Adrenal gland (tissue), 19 donors: ENCODE data around the gene CPA2. TPM values are rescaled to one million over a fixed set of nuclear protein-coding genes. Genes with fewer than 3 reads are reported as not detected.

Experiments
- DNase-seq, 7 donors: peaks; one replicate each; pipeline ENCODE4 v3.0.0-alpha.2; 2019 to 2020
- H3K27ac ChIP-seq, 5 donors: fragments of 200-600 bp; sonication (generic) in 4 of 5; 1 replicate in 3 of 5; 2 replicates in 2 of 5; pipeline versions ENCODE4 v1.5.1 to v1.8.0; 2016 to 2020; ENCODE audit warnings: mild to moderate bottlenecking in 1 of 5
- H3K27me3 ChIP-seq: fragments of 200-600 bp; 2 replicates; pipeline ENCODE4 v1.8.0; 2021
- H3K36me3 ChIP-seq, 2 donors: fragments of 200-600 bp; replicated peaks in 1 of 2; 1 replicate in 1 of 2; 2 replicates in 1 of 2; pipeline versions ENCODE4 v1.5.1 to v1.8.0; 2018 to 2022
- H3K4me1 ChIP-seq, 2 donors: fragments of 200-600 bp; replicated peaks in 1 of 2; 1 replicate in 1 of 2; 2 replicates in 1 of 2; pipeline versions ENCODE4 v1.5.1 to v1.8.0; 2018 to 2021
- H3K4me3 ChIP-seq, 4 donors: fragments of 200-600 bp; sonication (generic) in 3 of 4; one replicate each; pipeline ENCODE4 v1.5.1; 2016 to 2018
- H3K9me3 ChIP-seq, 3 donors: fragments of 200-600 bp; sonication (generic) in 1 of 3; replicated peaks in 1 of 3; 1 replicate in 2 of 3; 2 replicates in 1 of 3; pipeline versions ENCODE4 v1.5.1 to v1.8.0; 2016 to 2021
- CTCF ChIP-seq, 6 experiments: fragments of 450-650 bp in 4 of 6; fragments of 200-600 bp in 2 of 6; sonication (generic) in 1 of 6; IDR thresholded peaks; 1 replicate in 5 of 6; 2 replicates in 1 of 6; pipeline versions ENCODE4 v1.5.1 to v1.8.0; 2016 to 2021; ENCODE audit warnings: antibody characterized with exemption in 6 of 6, mild to moderate bottlenecking in 2 of 6, moderate library complexity in 1 of 6
- POLR2A ChIP-seq, 2 donors: fragments of 450-650 bp; IDR thresholded peaks; one replicate each; pipeline ENCODE4 v1.6.1; 2017; ENCODE audit warnings: antibody characterized with exemption in 2 of 2, mild to moderate bottlenecking in 2 of 2, moderate library complexity in 1 of 2
- WGBS, 4 donors: extraction: QIAGEN DNeasy Blood & Tissue Kit in 2 of 4; methylation state at CpG; one replicate each; pipeline versions ENCODE4 v1.1.5 to v1.1.7; 2013 to 2017; 5-methylcytosine and 5-hydroxymethylcytosine counted together
- intact Hi-C, 2 donors: fragments of 100-400 bp; cut with DNase I; formaldehyde crosslinking; loops; one replicate each; pipeline versions ENCODE4 v1.14.1 to v1.15.0; 2022 to 2023
- long read RNA-seq, 10 donors: library from polyadenylated mRNA in 3 of 10; unstranded in 2 of 10; stranded (forward) in 1 of 10; transcript quantifications; one replicate each; pipeline ENCODE4 v2.0.0 and lab custom pipeline, GENCODE V29; 2021 to 2026
- polyA plus RNA-seq, 3 donors: library from polyadenylated mRNA; stranded (reverse); fragments of 200-250 nt in 2 of 3; fragments of 350-450 nt in 1 of 3; fragmentation: Illumina TruSeq in 1 of 3; extraction: RNeasy Lipid Tissue Mini Kit (QIAGEN cat#74804) in 1 of 3; gene quantifications; one replicate each; pipeline ENCODE4 v1.2.3, GENCODE V29; 2013 to 2014
- total RNA-seq, 9 donors: library from RNA; depleted of rRNA in 4 of 9; stranded (reverse); fragments of >200 nt in 4 of 9; fragments of 120-200 nt in 1 of 9; fragmentation: NEBNext Ultra II Directional in 1 of 9; extraction: Animal tissue kit (Norgen Biotek cat#: 25700) in 1 of 9; gene quantifications; one replicate each; pipeline versions ENCODE4 v1.1.0 to v1.2.4, GENCODE V29; 2013 to 2023
- donor health status: healthy with polysubstance abuse.
- donor health status: Bipolar disorder and iron deficiency.
- donor health status: DM: yes; HTN: yes; CAD: no.
- donor health status: DM: no; HTN: no; CAD: no.
- donor health status: DM: no; HTN: no; CAD: no.
- donor health status: DM: yes; HTN: yes; CAD: no.

The CPA2 gene
- total RNA-seq (1 to 10 TPM in 3 of 9 donors, under 1 TPM in 2, not detected in 4; 0.22 to 2.3 (median 1.1) TPM), polyA plus RNA-seq (under 1 TPM; 0.15 to 0.94 (median 0.56) TPM)
- long read RNA-seq, donor 1 = 0 reads
- long read RNA-seq, donor 2 = 0 reads
- long read RNA-seq, donor 3 = 0 reads
- long read RNA-seq, donor 4 = 0 reads
- long read RNA-seq, donor 5 = 0 reads
- long read RNA-seq, donor 6 = 0 reads
- long read RNA-seq, donor 7 = 0 reads
- long read RNA-seq, donor 8 = 0 reads
- long read RNA-seq, donor 9 = 0 reads
- long read RNA-seq, donor 10 = 0 reads

- TF ChIP-seq CTCF (IDR thresholded peaks at IDR 0.05) (no peak), POLR2A (IDR thresholded peaks at IDR 0.05) (no peak)
These were observed at the start of gene CPA2 for GRCh38 chr7:130266258-130266960. Gene CPA2, plus strand, starts transcription at chr7:130266863. Its CDS starts 19 bp downstream, at chr7:130266882.

GRCh38 chr7:130218806-130219620 lies 47.6 kb upstream of the CPA2 start:
- 81 to 95% (median 88%) methylated on average over 5 of the region's 5 CpGs for WGBS, 4 donors
- H3K36me3 ChIP-seq = no peaks in the 10 kb centered on the region
- H3K27ac ChIP-seq = no peak overlapping the region
- H3K4me1 ChIP-seq = no peaks in the 10 kb centered on the region
- no peak for DNase-seq
- no peaks in the 10 kb centered on the region for H3K27me3 ChIP-seq
- TF ChIP-seq CTCF (IDR thresholded peaks at IDR 0.05) (no peak), POLR2A (IDR thresholded peaks at IDR 0.05) (no peak)
- no peak overlapping the region for H3K4me3 ChIP-seq
- intact Hi-C loops = no loop called here
- H3K9me3 ChIP-seq = no peaks in the 10 kb centered on the region

More at GRCh38 chr7:130266258-130266960, at the start of gene CPA2:
- Histone ChIP-seq H3K27me3 (no peaks in the 10 kb centered on the region), H3K4me1 (no peaks in the 10 kb centered on the region), H3K4me3 (no peak within 1 kb of the TSS), H3K36me3 (no peaks in the 10 kb centered on the region), H3K9me3 (no peaks in the 10 kb centered on the region), H3K27ac (no peak within 1 kb of the TSS)
- DNase-seq = no peak
- intact Hi-C loops = no loop called here
- WGBS, 4 donors = 86 to 94% (median 88%) methylated on average over 3 of the region's 3 CpGs

GRCh38 chr7:130219871-130220270 lies 46.8 kb upstream of the CPA2 start:
- WGBS, 4 donors = 93 to 95% (median 93%) methylated on average over 9 of the region's 9 CpGs
- Histone ChIP-seq H3K4me3 (no peak overlapping the region), H3K9me3 (no peaks in the 10 kb centered on the region), H3K4me1 (no peaks in the 10 kb centered on the region), H3K27ac (no peak overlapping the region), H3K36me3 (no peaks in the 10 kb centered on the region), H3K27me3 (no peaks in the 10 kb centered on the region)
- intact Hi-C loops = no loop called here
- no peak for TF ChIP-seq CTCF (IDR thresholded peaks at IDR 0.05)
- no peak for TF ChIP-seq POLR2A (IDR thresholded peaks at IDR 0.05)
- no peak for DNase-seq

- no peak for TF ChIP-seq CTCF (IDR thresholded peaks at IDR 0.05)
- TF ChIP-seq POLR2A (IDR thresholded peaks at IDR 0.05) = no peak
- intact Hi-C loops = no loop called here
- no peak overlapping the region for H3K27ac ChIP-seq
- H3K36me3 ChIP-seq = no peaks in the 10 kb centered on the region
- no peaks in the 10 kb centered on the region for H3K27me3 ChIP-seq
- no peaks in the 10 kb centered on the region for H3K4me1 ChIP-seq
- H3K9me3 ChIP-seq = no peaks in the 10 kb centered on the region
- no peak overlapping the region for H3K4me3 ChIP-seq
- DNase-seq = no peak
- 96 to 100% (median 97%) methylated on average over 4 of the region's 4 CpGs for WGBS, 4 donors
These were observed 44.9 kb upstream of the CPA2 start for GRCh38 chr7:130221746-130222145.
